Gastroesophageal sphincter (tissue), 4 donors: ENCODE data around the gene STK32A. TPM values are rescaled to one million over a fixed set of nuclear protein-coding genes. Genes with fewer than 3 reads are reported as not detected.

Source experiments
- ATAC-seq: fragments of 150-250 bp; one replicate; pipeline ENCODE4 v1.9.1; 2016; ENCODE audit warnings: mild to moderate bottlenecking, moderate library complexity
- H3K27ac ChIP-seq, 4 donors: fragments of 200-600 bp; sonication (generic) in 3 of 4; 1 replicate in 3 of 4; 2 replicates in 1 of 4; pipeline ENCODE4 v1.5.1; 2016 to 2019
- H3K27me3 ChIP-seq: fragments of 200-600 bp; sonication (generic); one replicate; pipeline ENCODE4 v1.5.1; 2019
- H3K36me3 ChIP-seq, 2 donors: fragments of 200-600 bp; sonication (generic); one replicate each; pipeline ENCODE4 v1.5.1; 2019; ENCODE audit warnings: control low read depth in 1 of 2
- H3K4me1 ChIP-seq, 3 donors: fragments of 200-600 bp; sonication (generic); 1 replicate in 2 of 3; 2 replicates in 1 of 3; pipeline ENCODE4 v1.5.1; 2016 to 2019; ENCODE audit warnings: control low read depth in 2 of 3
- H3K4me3 ChIP-seq, 2 donors: fragments of 200-600 bp; sonication (generic); one replicate each; pipeline ENCODE4 v1.5.1; 2019; ENCODE audit warnings: mild to moderate bottlenecking in 1 of 2, moderate library complexity in 1 of 2
- H3K9me3 ChIP-seq, 3 donors: fragments of 200-600 bp; sonication (generic); one replicate each; pipeline ENCODE4 v1.5.1; 2017 to 2019; ENCODE audit warnings: control low read depth in 2 of 3
- CTCF ChIP-seq, 4 experiments: fragments of 200-600 bp in 2 of 4; fragments of 450-650 bp in 2 of 4; sonication (generic) in 1 of 4; IDR thresholded peaks; one replicate each; pipeline ENCODE4 v1.5.1; 2017 to 2019; ENCODE audit warnings: antibody characterized with exemption in 4 of 4, mild to moderate bottlenecking in 2 of 4, moderate library complexity in 2 of 4
- EP300 ChIP-seq: sonication (generic); formaldehyde crosslinking; IDR thresholded peaks from one replicate; pipeline ENCODE4 v1.6.1; 2017; ENCODE audit warnings: antibody characterized with exemption, mild to moderate bottlenecking
- POLR2A ChIP-seq, 2 donors: fragments of 450-650 bp; IDR thresholded peaks; one replicate each; pipeline ENCODE4 v1.6.1; 2017; ENCODE audit warnings: antibody characterized with exemption in 2 of 2, mild to moderate bottlenecking in 2 of 2, moderate library complexity in 1 of 2
- POLR2AphosphoS5 ChIP-seq: sonication (generic); formaldehyde crosslinking; IDR thresholded peaks from one replicate; pipeline ENCODE4 v1.6.1; 2017; ENCODE audit warnings: antibody characterized with exemption
- whole genome bisulfite sequencing, 2 donors: methylation state at CpG; one replicate each; pipeline ENCODE4 v1.1.5; 2018; ENCODE audit warnings: low coverage in 1 of 2; 5-methylcytosine and 5-hydroxymethylcytosine counted together
- total RNA-seq, 4 donors: library from RNA; depleted of rRNA; stranded (reverse); fragments of >200 nt; gene quantifications; one replicate each; pipeline ENCODE4 v1.1.0, GENCODE V29; 2016

STK32A gene
- total RNA-seq, 4 donors from 2014 or later: 0.77 to 3.7 (median 2.4) TPM

- 86 to 89% methylated on average over 1 of the region's 1 CpG for WGBS, 2 donors
- Histone ChIP-seq H3K4me1 (no peaks in the 10 kb centered on the region), H3K27me3 (no peaks in the 10 kb centered on the region)
These were observed 142.9 kb downstream of the STK32A start for GRCh38 chr5:147377682-147378081.

GRCh38 chr5:147381555-147381954 lies 146.7 kb downstream of the STK32A start:
- Histone ChIP-seq H3K27me3 (no peaks in the 10 kb centered on the region), H3K36me3 (no peaks in the 10 kb centered on the region), H3K9me3 (no peaks in the 10 kb centered on the region), H3K4me1 (no peaks in the 10 kb centered on the region), H3K27ac (no peak overlapping the region), H3K4me3 (no peak overlapping the region)
- TF ChIP-seq POLR2A (IDR thresholded peaks at IDR 0.05) (no peak), EP300 (no peak), POLR2AphosphoS5 (no peak), CTCF (IDR thresholded peaks at IDR 0.05) (no peak)
- no peak for ATAC-seq
- WGBS, 2 donors: 79 to 92% methylated on average over 3 of the region's 3 CpGs

More at GRCh38 chr5:147377682-147378081, 142.9 kb downstream of the STK32A start:
- no peak overlapping the region for H3K4me3 ChIP-seq
- no peaks in the 10 kb centered on the region for H3K9me3 ChIP-seq
- no peak overlapping the region for H3K27ac ChIP-seq
- H3K36me3 ChIP-seq: no peaks in the 10 kb centered on the region
- TF ChIP-seq POLR2A (IDR thresholded peaks at IDR 0.05): no peak
- no peak for TF ChIP-seq CTCF (IDR thresholded peaks at IDR 0.05)
- no peak for TF ChIP-seq POLR2AphosphoS5
- TF ChIP-seq EP300: no peak
- ATAC-seq: no peak

- Histone ChIP-seq H3K27ac (no peak overlapping the region), H3K4me3 (peak overlapping the region in 1 of 2 donors; percentile 11), H3K27me3 (no peaks in the 10 kb centered on the region), H3K36me3 (no peaks in the 10 kb centered on the region), H3K4me1 (peaks cover 0 to 2% (median 0%) of the 10 kb centered on the region in 3 donors), H3K9me3 (no peaks in the 10 kb centered on the region)
- 57 to 72% methylated on average over 3 to 4 of the region's 4 CpGs for WGBS, 2 donors
- no peak for ATAC-seq
- TF ChIP-seq CTCF (IDR thresholded peaks at IDR 0.05): no peak
- TF ChIP-seq EP300: no peak
- no peak for TF ChIP-seq POLR2A (IDR thresholded peaks at IDR 0.05)
- no peak for TF ChIP-seq POLR2AphosphoS5
These were observed 147.9 kb downstream of the STK32A start for GRCh38 chr5:147382776-147383175.

GRCh38 chr5:147384346-147385193 lies 149.7 kb downstream of the STK32A start:
- Histone ChIP-seq H3K4me1 (peaks cover 0 to 6% (median 0%) of the 10 kb centered on the region in 3 donors), H3K27ac (no peak overlapping the region), H3K36me3 (peaks cover 0 to 5% of the 10 kb centered on the region in 2 donors), H3K4me3 (no peak overlapping the region), H3K27me3 (no peaks in the 10 kb centered on the region), H3K9me3 (no peaks in the 10 kb centered on the region)
- TF ChIP-seq CTCF (IDR thresholded peaks at IDR 0.05): no peak
- TF ChIP-seq POLR2A (IDR thresholded peaks at IDR 0.05): no peak
- TF ChIP-seq POLR2AphosphoS5: no peak
- TF ChIP-seq EP300: no peak
- WGBS, 2 donors: 52 to 73% methylated on average over 4 to 5 of the region's 6 CpGs
- no peak for ATAC-seq

GRCh38 chr5:147387109-147387508 lies 152.3 kb downstream of the STK32A start:
- no peak for ATAC-seq
- TF ChIP-seq EP300 (no peak), POLR2A (IDR thresholded peaks at IDR 0.05) (no peak), CTCF (IDR thresholded peaks at IDR 0.05) (no peak), POLR2AphosphoS5 (no peak)
- WGBS, 2 donors: 100% methylated on average over 1 of the region's 4 CpGs; no CpG with 5 or more reads in 1 of the 2 donors
- no peaks in the 10 kb centered on the region for H3K9me3 ChIP-seq
- no peak overlapping the region for H3K4me3 ChIP-seq
- H3K27ac ChIP-seq: peak overlapping the region in 1 of 4 donors; percentile 18
- peaks cover 0 to 19% of the 10 kb centered on the region in 2 donors for H3K36me3 ChIP-seq
- H3K27me3 ChIP-seq: no peaks in the 10 kb centered on the region
- H3K4me1 ChIP-seq: peaks cover 0 to 24% (median 0%) of the 10 kb centered on the region in 3 donors
